OCI-LY1 (cell line): Measurements from ENCODE around the gene BUD23.

Experiments
- H2AFZ ChIP-seq: fragments of 200-600 bp; sonication (generic), shearing (Covaris generic); 2 replicates; pipeline ENCODE4 v1.6.0; 2014; ENCODE audit warnings: antibody characterized with exemption, mild to moderate bottlenecking, low read length
- H3F3A ChIP-seq: fragments of 200-600 bp; sonication (generic), shearing (Covaris generic); 2 replicates; pipeline ENCODE4 v1.6.0; 2014; ENCODE audit warnings: mild to moderate bottlenecking, antibody characterized with exemption, low read length, moderate library complexity; ENCODE audit not compliant: insufficient read depth
- H3K27ac ChIP-seq: fragments of 200-600 bp; sonication (generic); 2 replicates; pipeline ENCODE4 v1.5.1; 2014; ENCODE audit warnings: low read length, mixed run types, mild to moderate bottlenecking, low read depth; ENCODE audit not compliant: poor library complexity, severe bottlenecking
- H3K27me3 ChIP-seq: fragments of 200-600 bp; sonication (generic); 2 replicates; pipeline ENCODE4 v1.6.0; 2014; ENCODE audit warnings: antibody characterized with exemption, mild to moderate bottlenecking, low read length, moderate library complexity; ENCODE audit not compliant: insufficient read depth
- H3K36me3 ChIP-seq: fragments of 200-600 bp; sonication (generic); 2 replicates; pipeline ENCODE4 v1.6.1; 2014; ENCODE audit warnings: mild to moderate bottlenecking, antibody characterized with exemption, low read length, moderate library complexity, mixed read lengths; ENCODE audit not compliant: insufficient read depth
- H3K4me1 ChIP-seq: fragments of 200-600 bp; sonication (generic); 2 replicates; pipeline ENCODE4 v1.5.1; 2014; ENCODE audit warnings: mild to moderate bottlenecking, low read length, moderate library complexity; ENCODE audit not compliant: insufficient read depth, severe bottlenecking
- H3K4me2 ChIP-seq: fragments of 200-600 bp; sonication (generic), shearing (Covaris generic); 2 replicates; pipeline ENCODE4 v1.6.1; 2014; ENCODE audit warnings: low read length
- H3K4me3 ChIP-seq: fragments of 200-600 bp; sonication (generic); 2 replicates; pipeline ENCODE4 v1.5.1; 2014; ENCODE audit warnings: low read length, low read depth, mild to moderate bottlenecking, mixed read lengths; ENCODE audit not compliant: poor library complexity, severe bottlenecking
- H3K79me2 ChIP-seq: fragments of 200-600 bp; shearing (Covaris generic); 2 replicates; pipeline ENCODE4 v1.6.1; 2016; ENCODE audit warnings: mixed run types, low read length, mixed read lengths; ENCODE audit not compliant: insufficient read depth
- H3K9ac ChIP-seq: fragments of 200-600 bp; sonication (generic), shearing (Covaris generic); 2 replicates; pipeline ENCODE4 v1.6.1; 2014; ENCODE audit warnings: mild to moderate bottlenecking, low read length, mixed read lengths
- H3K9me2 ChIP-seq: fragments of 200-600 bp; sonication (generic), shearing (Covaris generic); 2 replicates; pipeline ENCODE4 v1.6.1; 2014; ENCODE audit warnings: low read depth, mild to moderate bottlenecking, low read length, mixed read lengths
- H3K9me3 ChIP-seq: fragments of 200-600 bp; shearing (Covaris generic); 2 replicates; pipeline ENCODE4 v1.6.1; 2014; ENCODE audit warnings: low read length, mixed read lengths
- H4K20me1 ChIP-seq: fragments of 200-600 bp; sonication (generic), shearing (Covaris generic); 2 replicates; pipeline ENCODE4 v1.6.0; 2016; ENCODE audit warnings: mild to moderate bottlenecking, low read length; ENCODE audit not compliant: insufficient read depth
- CTCF ChIP-seq: fragments of 200-600 bp; sonication (generic), shearing (Covaris generic); IDR thresholded peaks from 2 replicates; pipeline ENCODE4 v1.5.1; 2017; ENCODE audit warnings: mild to moderate bottlenecking, antibody characterized with exemption, low read length, moderate library complexity, mixed read lengths
- EZH2 ChIP-seq: fragments of 200-600 bp; sonication (generic), shearing (Covaris generic); IDR thresholded peaks from 2 replicates; pipeline ENCODE4 v1.8.0; 2017; ENCODE audit warnings: borderline replicate concordance, mixed run types, mild to moderate bottlenecking, antibody characterized with exemption, low read length, moderate library complexity, mixed read lengths

BUD23 gene

GRCh38 chr7:73638911-73639310, 44.5 kb upstream of the BUD23 start:
- no peaks in the 10 kb centered on the region for H3K36me3 ChIP-seq
- H3K27ac ChIP-seq, result no peak overlapping the region
- no peak overlapping the region for H3K4me2 ChIP-seq
- H2AFZ ChIP-seq, result no peak overlapping the region
- H3K9ac ChIP-seq, result no peak overlapping the region
- TF ChIP-seq CTCF (no peak), EZH2 (no peak)
- no peak overlapping the region for H3K4me3 ChIP-seq
- no peaks in the 10 kb centered on the region for H4K20me1 ChIP-seq
- no peaks in the 10 kb centered on the region for H3F3A ChIP-seq
- no peaks in the 10 kb centered on the region for H3K79me2 ChIP-seq
- H3K9me3 ChIP-seq, result peaks cover 3% of the 10 kb centered on the region; the same call in 1 of the 2 replicates
- no peaks in the 10 kb centered on the region for H3K9me2 ChIP-seq
- no peaks in the 10 kb centered on the region for H3K4me1 ChIP-seq
- peaks cover 7% of the 10 kb centered on the region; the same call in 1 of the 2 replicates for H3K27me3 ChIP-seq

- H3K9me2 ChIP-seq, result no peaks in the 10 kb centered on the region
- H3K4me1 ChIP-seq, result peaks cover 1% of the 10 kb centered on the region
- H3K9ac ChIP-seq, result no peak overlapping the region
- no peaks in the 10 kb centered on the region for H3K79me2 ChIP-seq
- peaks cover 6% of the 10 kb centered on the region; the same call in 1 of the 2 replicates for H3K27me3 ChIP-seq
- no peak overlapping the region for H3K4me3 ChIP-seq
- no peak overlapping the region for H3K27ac ChIP-seq
- no peak overlapping the region for H2AFZ ChIP-seq
- TF ChIP-seq CTCF, result no peak
- no peak for TF ChIP-seq EZH2
- H3K36me3 ChIP-seq, result no peaks in the 10 kb centered on the region
- peaks cover 3% of the 10 kb centered on the region; the same call in 1 of the 2 replicates for H3K9me3 ChIP-seq
- no peaks in the 10 kb centered on the region for H3F3A ChIP-seq
- H3K4me2 ChIP-seq, result no peak overlapping the region
- no peaks in the 10 kb centered on the region for H4K20me1 ChIP-seq
Observed at GRCh38 chr7:73642834-73643233, 40.6 kb upstream of the BUD23 start.

DNA sequence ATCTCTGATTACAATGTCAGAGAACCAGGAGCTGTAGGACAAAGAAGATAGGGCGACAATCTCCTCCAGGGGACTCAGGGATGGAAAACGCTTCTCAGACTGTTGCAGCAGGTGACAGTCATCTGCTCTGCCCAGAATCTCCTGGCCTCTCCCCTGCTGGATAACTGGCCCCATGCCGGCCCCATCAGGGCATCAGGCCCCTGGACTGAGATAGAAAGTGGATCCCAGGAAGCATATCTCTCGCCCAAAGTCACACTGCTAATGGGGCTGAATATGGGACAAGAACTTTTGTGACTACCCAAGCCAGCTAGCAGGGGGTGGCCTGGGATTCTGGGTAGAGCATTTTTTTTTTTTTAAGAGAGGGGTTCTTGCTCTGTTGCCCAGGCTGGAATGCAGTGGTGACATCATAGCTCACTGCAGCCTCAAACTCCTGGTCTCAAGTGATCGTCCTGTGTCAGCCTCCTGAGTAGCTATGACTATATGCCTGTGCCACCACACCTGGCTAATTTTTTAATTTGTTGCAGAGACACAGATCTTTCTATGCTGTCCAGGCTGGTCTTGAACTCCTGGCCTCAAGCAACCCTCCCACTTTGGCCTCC, 38.6 kb upstream of the BUD23 start:
- Histone ChIP-seq H3K9me3 (peaks cover 3% of the 10 kb centered on the region; the same call in 1 of the 2 replicates), H3K4me1 (peaks cover 5% of the 10 kb centered on the region)

More for the DNA sequence above, 38.6 kb upstream of the BUD23 start:
- Histone ChIP-seq H3K36me3 (no peaks in the 10 kb centered on the region), H3F3A (no peaks in the 10 kb centered on the region), H2AFZ (no peak overlapping the region), H3K4me2 (no peak overlapping the region), H3K27ac (no peak overlapping the region), H3K4me3 (no peak overlapping the region), H3K9me2 (no peaks in the 10 kb centered on the region), H4K20me1 (no peaks in the 10 kb centered on the region), H3K9ac (no peak overlapping the region), H3K79me2 (no peaks in the 10 kb centered on the region), H3K27me3 (peaks cover 6% of the 10 kb centered on the region; the same call in 1 of the 2 replicates)
- TF ChIP-seq EZH2 (no peak), CTCF (no peak)
